Measurements from ENCODE around the gene GPR183. TPM values are rescaled to one million over a fixed set of nuclear protein-coding genes. Genes with fewer than 3 reads are reported as not detected.
A peak's percentile ranks its signal among the peaks of the same experiment; 100 is the strongest.

GPR183 gene
- total and polyA plus RNA-seq, 10 of the 15 experiments (the other 5 are each of a cell fraction or from before 2014, with no cell fraction given) = 134 to 669 (median 225) TPM

DNA sequence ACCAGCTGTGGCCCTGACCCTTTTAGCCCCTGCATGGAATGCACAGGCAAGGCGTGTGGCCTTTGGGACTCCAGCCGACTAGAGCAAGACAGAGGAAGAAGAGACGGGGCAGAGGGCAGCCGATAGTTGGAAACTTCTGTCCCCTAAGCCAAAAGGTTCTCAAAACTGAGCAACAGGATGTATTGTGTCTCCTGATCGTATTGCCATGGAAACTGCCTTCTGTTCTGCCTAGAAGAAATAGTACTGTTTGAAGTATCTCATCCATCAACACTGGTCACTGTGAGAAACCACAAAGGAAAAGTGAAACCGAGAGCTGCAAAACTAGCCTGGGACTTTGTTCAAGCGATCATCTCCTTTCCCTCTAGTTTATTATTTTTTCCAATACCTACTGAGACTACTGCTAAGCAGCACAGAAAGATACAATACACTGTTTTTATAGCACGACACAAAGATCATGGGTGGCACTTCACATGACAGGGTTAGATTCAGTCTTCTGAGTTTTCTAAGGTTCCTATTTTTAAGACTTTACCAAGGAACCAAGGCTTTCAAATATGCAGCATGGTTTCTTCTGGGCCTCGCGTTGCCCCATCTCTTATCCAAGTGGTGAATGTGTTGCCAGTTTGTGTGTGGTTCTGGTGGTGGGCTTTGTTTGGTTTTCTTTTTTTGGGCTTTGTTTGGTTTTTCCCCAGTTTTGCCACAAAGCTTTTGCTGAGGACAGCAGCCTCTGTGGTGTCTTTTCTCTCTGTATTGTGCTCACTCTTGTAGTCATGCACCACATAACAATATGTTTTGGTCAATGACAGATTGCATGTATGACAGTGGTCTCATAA is 49.3 kb upstream of the GPR183 start (continued):
- TF ChIP-seq, protein P1, sequence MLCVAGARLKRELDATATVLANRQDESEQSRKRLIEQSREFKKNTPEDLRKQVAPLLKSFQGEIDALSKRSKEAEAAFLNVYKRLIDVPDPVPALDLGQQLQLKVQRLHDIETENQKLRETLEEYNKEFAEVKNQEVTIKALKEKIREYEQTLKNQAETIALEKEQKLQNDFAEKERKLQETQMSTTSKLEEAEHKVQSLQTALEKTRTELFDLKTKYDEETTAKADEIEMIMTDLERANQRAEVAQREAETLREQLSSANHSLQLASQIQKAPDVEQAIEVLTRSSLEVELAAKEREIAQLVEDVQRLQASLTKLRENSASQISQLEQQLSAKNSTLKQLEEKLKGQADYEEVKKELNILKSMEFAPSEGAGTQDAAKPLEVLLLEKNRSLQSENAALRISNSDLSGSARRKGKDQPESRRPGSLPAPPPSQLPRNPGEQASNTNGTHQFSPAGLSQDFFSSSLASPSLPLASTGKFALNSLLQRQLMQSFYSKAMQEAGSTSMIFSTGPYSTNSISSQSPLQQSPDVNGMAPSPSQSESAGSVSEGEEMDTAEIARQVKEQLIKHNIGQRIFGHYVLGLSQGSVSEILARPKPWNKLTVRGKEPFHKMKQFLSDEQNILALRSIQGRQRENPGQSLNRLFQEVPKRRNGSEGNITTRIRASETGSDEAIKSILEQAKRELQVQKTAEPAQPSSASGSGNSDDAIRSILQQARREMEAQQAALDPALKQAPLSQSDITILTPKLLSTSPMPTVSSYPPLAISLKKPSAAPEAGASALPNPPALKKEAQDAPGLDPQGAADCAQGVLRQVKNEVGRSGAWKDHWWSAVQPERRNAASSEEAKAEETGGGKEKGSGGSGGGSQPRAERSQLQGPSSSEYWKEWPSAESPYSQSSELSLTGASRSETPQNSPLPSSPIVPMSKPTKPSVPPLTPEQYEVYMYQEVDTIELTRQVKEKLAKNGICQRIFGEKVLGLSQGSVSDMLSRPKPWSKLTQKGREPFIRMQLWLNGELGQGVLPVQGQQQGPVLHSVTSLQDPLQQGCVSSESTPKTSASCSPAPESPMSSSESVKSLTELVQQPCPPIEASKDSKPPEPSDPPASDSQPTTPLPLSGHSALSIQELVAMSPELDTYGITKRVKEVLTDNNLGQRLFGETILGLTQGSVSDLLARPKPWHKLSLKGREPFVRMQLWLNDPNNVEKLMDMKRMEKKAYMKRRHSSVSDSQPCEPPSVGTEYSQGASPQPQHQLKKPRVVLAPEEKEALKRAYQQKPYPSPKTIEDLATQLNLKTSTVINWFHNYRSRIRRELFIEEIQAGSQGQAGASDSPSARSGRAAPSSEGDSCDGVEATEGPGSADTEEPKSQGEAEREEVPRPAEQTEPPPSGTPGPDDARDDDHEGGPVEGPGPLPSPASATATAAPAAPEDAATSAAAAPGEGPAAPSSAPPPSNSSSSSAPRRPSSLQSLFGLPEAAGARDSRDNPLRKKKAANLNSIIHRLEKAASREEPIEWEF (IDR thresholded peaks at IDR 0.05; ENCODE audit: insufficient replicate concordance, low read depth, low read length) = peak; percentile 28
- peak; percentile 65 for TF ChIP-seq NR2F1 (conservative IDR thresholded peaks at IDR 0.05)
- peak; percentile 43; the same call in 1 of the 2 replicates for TF ChIP-seq TCF7 (IDR thresholded peaks at IDR 0.05; ENCODE audit: borderline replicate concordance)
- TF ChIP-seq MTA3 (IDR thresholded peaks at IDR 0.05; ENCODE audit: borderline replicate concordance, low read length) = peak; percentile 81
- peak; percentile 66; the same call in 1 of the 2 replicates for TF ChIP-seq ATF7 (IDR thresholded peaks at IDR 0.05; ENCODE audit: low read depth)

DNA sequence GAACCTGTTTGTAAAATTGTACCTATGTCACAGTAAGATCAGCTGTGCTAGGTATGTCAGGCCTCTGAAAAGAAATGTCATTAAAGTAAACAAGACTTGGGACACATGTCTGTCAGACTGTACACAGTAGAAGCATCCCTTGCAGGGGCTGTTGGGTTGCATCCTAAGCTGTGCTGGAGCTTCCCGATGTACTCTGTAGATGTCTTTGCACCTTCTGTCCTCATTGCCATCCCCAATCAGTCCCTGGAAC is 48.7 kb upstream of the GPR183 start:
- no peak for DNase-seq (ENCODE audit: low read depth, low spot score)
- Histone ChIP-seq H3K27ac (ENCODE audit: control insufficient read depth, insufficient read depth) (peak overlapping the region; percentile 81), H4K20me1 (ENCODE audit: control insufficient read depth, insufficient read depth) (no peaks in the 10 kb centered on the region), H2AFZ (ENCODE audit: control insufficient read depth, low read depth, low read length) (no peak overlapping the region), H3K9ac (ENCODE audit: control insufficient read depth, insufficient read depth, low read length) (peak overlapping the region; percentile 51), H3K4me1 (ENCODE audit: control insufficient read depth, insufficient read depth, low read length) (peaks cover 65% of the 10 kb centered on the region), H3K79me2 (ENCODE audit: control insufficient read depth, insufficient read depth, low read length) (peaks cover 24% of the 10 kb centered on the region), H3K27me3 (replicated peaks in 1 of 2; ENCODE audit: control insufficient read depth in 2 of 2, insufficient read depth in 2 of 2, low read length in 1 of 2) (no peaks in the 10 kb centered on the region), H3K4me2 (ENCODE audit: control insufficient read depth, insufficient read depth) (peak overlapping the region; percentile 83), H3K36me3 (ENCODE audit: control insufficient read depth in 2 of 2, insufficient read depth in 2 of 2, low read length in 1 of 2) (no peaks in the 10 kb centered on the region; a peak in 2 of 4 replicates), H3K4me3 (peak overlapping the region; percentile 41; the same call in 1 of the 2 replicates), H3K9me3 (replicated peaks; ENCODE audit: control insufficient read depth, insufficient read depth, low read length) (no peaks in the 10 kb centered on the region)
- ATAC-seq = peak; percentile 1; the same call in 2 of the 3 replicates
- CTCF ChIA-PET = interaction anchor here (0.9 to 3.9 kb wide), 6 partner anchors 11 to 86 kb away, joined by 3 to 22 read pairs (median 9); no protein-coding TSS in a partner anchor
- FAIRE-seq = no peak
- in situ Hi-C loops (cut with MboI) = no loop called here
- intact Hi-C loops (cut with micrococcal nuclease; ENCODE audit: unreplicated experiment) = loop anchor here (1.0 to 2.0 kb wide), 3 partner anchors 10 to 77 kb away; partner anchors contain the start of gene GPR183
- POLR2A ChIA-PET = interaction anchor here (0.5 to 3.6 kb wide), 9 partner anchors 11 to 70 kb away, joined by 3 to 14 read pairs (median 5); partner anchors contain the start of gene GPR183
- WGBS (ENCODE audit: insufficient coverage, insufficient replicate concordance, low lambda C conversion rate, missing lambda C conversion rate) = 0% methylated on average over 1 of the region's 1 CpG
- SMC1A ChIA-PET (ENCODE audit: uncharacterized antibody, unreplicated experiment) = interaction anchor here (0.9 to 7.5 kb wide), 24 partner anchors 11 to 179 kb away, joined by 3 to 78 read pairs (median 6); partner anchors contain the start of gene GPR183
- RAD21 ChIA-PET (ENCODE audit: unreplicated experiment) = interaction anchor here (1.1 to 7.5 kb wide), 12 partner anchors 10 to 90 kb away, joined by 3 to 99 read pairs (median 6); partner anchors contain the start of gene GPR183
- TSS peak; percentile 98 for BruUV-seq (replicated peaks)
- TF ChIP-seq RFX5 (IDR thresholded peaks at IDR 0.05; ENCODE audit: low read depth, low read length) (no peak), CHD2 (IDR thresholded peaks at IDR 0.05; ENCODE audit: borderline replicate concordance, low read depth, low read length) (no peak), NFYB (IDR thresholded peaks at IDR 0.05; ENCODE audit: insufficient read depth, low read depth, low read length) (no peak), SREBF1 (IDR thresholded peaks at IDR 0.05; ENCODE audit: low read length) (no peak), SIX5 (IDR thresholded peaks at IDR 0.05; ENCODE audit: low read depth, low read length, severe bottlenecking) (no peak), MXI1 (IDR thresholded peaks at IDR 0.05; ENCODE audit: low read depth, low read length) (no peak), JUND (IDR thresholded peaks at IDR 0.05; ENCODE audit: low read depth, low read length) (no peak), STAT3 (IDR thresholded peaks at IDR 0.05; ENCODE audit: low read depth, low read length) (no peak), ZNF24 (IDR thresholded peaks at IDR 0.05) (no peak), BHLHE40 (IDR thresholded peaks at IDR 0.05; ENCODE audit: borderline replicate concordance in 1 of 2, low read depth in 2 of 2, low read length in 1 of 2) (no peak), ZNF274 (IDR thresholded peaks at IDR 0.05; ENCODE audit: insufficient read depth, insufficient read length) (no peak), POLR2AphosphoS5 (IDR thresholded peaks at IDR 0.05; ENCODE audit: low read length) (no peak; the same call in 1 of the 2 replicates), IRF4 (IDR thresholded peaks at IDR 0.05; ENCODE audit: low read depth, low read length) (no peak)

Measured in GM12878 (cell line).